SK-N-MC (cell line): ENCODE results near the gene KPRP.

Experiments used
- EZH2 ChIP-seq: fragments of 200-600 bp; sonication (generic); IDR thresholded peaks from one replicate; pipeline ENCODE4 v1.6.1; 2017; ENCODE audit warnings: antibody characterized with exemption
- POLR2AphosphoS5 ChIP-seq: IDR thresholded peaks from 2 replicates; pipeline ENCODE4 v1.6.1; 2012; ENCODE audit warnings: mild to moderate bottlenecking, low read depth, low read length, borderline replicate concordance

DNA sequence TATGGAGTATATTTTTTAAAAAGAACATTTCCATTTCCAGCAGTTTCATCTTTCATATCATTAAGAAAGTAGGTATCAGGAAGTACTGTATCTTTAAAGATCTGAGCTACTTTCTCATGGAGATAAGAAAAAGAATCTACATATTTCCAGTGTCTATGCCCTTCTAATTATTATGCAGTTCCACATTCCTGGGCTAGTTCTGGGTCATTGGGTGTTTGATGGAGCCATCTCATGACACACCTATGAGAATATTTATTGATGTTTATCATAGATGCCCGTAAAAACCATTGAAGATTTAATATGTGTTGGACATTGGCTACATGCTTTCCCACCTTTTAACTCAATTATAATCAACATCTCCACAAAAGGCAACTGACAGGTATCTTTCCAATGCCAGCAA, 28.8 kb upstream of the KPRP start:
- TF ChIP-seq EZH2 (no peak), POLR2AphosphoS5 (no peak)
